GM18519 (cell line): ENCODE results near the gene EPHB2.
"Not testable (repeated sequence)": the region's sequence is repeated elsewhere in the genome, so short reads cannot be mapped to it uniquely, and the experiment has no call there.

ENCODE experiments used
- ATAC-seq: cut with Tn5 transposase; IDR thresholded peaks from one replicate; pipeline ENCODE4 v1.9.1; 2021; ENCODE audit warnings: mild to moderate bottlenecking, moderate library complexity; ENCODE audit not compliant: unreplicated experiment, low FRiP score

The EPHB2 gene

GRCh38 chr1:22710701-22711049 is at the start of gene EPHB2:
Gene EPHB2, plus strand, starts transcription at chr1:22710839. Its CDS starts 144 bp downstream, at chr1:22710983.
- ATAC-seq, result no peak

GRCh38 chr1:22661880-22662279 is 48.8 kb upstream of the EPHB2 start:
- no peak for ATAC-seq

GRCh38 chr1:22662318-22662717 is 48.3 kb upstream of the EPHB2 start:
- ATAC-seq, result no peak

- ATAC-seq, result no peak
Measured at GRCh38 chr1:22662986-22663408, 47.6 kb upstream of the EPHB2 start.

GRCh38 chr1:22665752-22666151 is 44.9 kb upstream of the EPHB2 start:
- ATAC-seq, result no peak

- ATAC-seq, result no peak
Measured at GRCh38 chr1:22666412-22666811, 44.2 kb upstream of the EPHB2 start.

GRCh38 chr1:22668840-22669239 is 41.8 kb upstream of the EPHB2 start:
- ATAC-seq, result not testable (repeated sequence)

- ATAC-seq, result no peak
Measured at GRCh38 chr1:22670352-22670975, 40.2 kb upstream of the EPHB2 start.

GRCh38 chr1:22671999-22672398 is 38.6 kb upstream of the EPHB2 start:
- no peak for ATAC-seq

GRCh38 chr1:22673486-22674409 is 36.9 kb upstream of the EPHB2 start:
- ATAC-seq, result no peak

GRCh38 chr1:22674410-22674749 is 36.3 kb upstream of the EPHB2 start:
- ATAC-seq, result no peak

- not testable (repeated sequence) for ATAC-seq
Measured at GRCh38 chr1:22676151-22676550, 34.5 kb upstream of the EPHB2 start.

- no peak for ATAC-seq
Measured at GRCh38 chr1:22676916-22677583, 33.6 kb upstream of the EPHB2 start.

- ATAC-seq, result no peak
Measured at GRCh38 chr1:22677931-22678896, 32.4 kb upstream of the EPHB2 start.

- ATAC-seq, result no peak
Measured at GRCh38 chr1:22680726-22681125, 29.9 kb upstream of the EPHB2 start.

GRCh38 chr1:22681556-22682276 is 28.9 kb upstream of the EPHB2 start:
- no peak for ATAC-seq

- no peak for ATAC-seq
Measured at GRCh38 chr1:22683547-22683946, 27.1 kb upstream of the EPHB2 start.

- no peak for ATAC-seq
Measured at GRCh38 chr1:22685591-22686059, 25.0 kb upstream of the EPHB2 start.

- ATAC-seq, result no peak
Measured at GRCh38 chr1:22687191-22687590, 23.4 kb upstream of the EPHB2 start.

- ATAC-seq, result no peak
Measured at GRCh38 chr1:22688466-22688865, 22.2 kb upstream of the EPHB2 start.
